Motor neuron (in vitro differentiated cells): Measurements from ENCODE around the gene RREB1. TPM values are rescaled to one million over a fixed set of nuclear protein-coding genes. Genes with fewer than 3 reads are reported as not detected.
A peak's percentile ranks its signal among the peaks of the same experiment; 100 is the strongest.

Experiments used
- ATAC-seq, 8 experiments: fragments of 200-7000 bp; cut with Tn5 transposase; replicated peaks in 6 of 8; 2 replicates each; pipeline ENCODE4 v1.8.0; 2021; ENCODE audit warnings: mild to moderate bottlenecking in 8 of 8, moderate library complexity in 8 of 8
- H3K27ac ChIP-seq, 2 donors: fragments of 250-450 bp; sonication (Bioruptor Pico); 2 replicates each; pipeline ENCODE4 v1.9.0; 2021; ENCODE audit warnings: antibody characterized with exemption in 2 of 2, mild to moderate bottlenecking in 2 of 2, moderate library complexity in 1 of 2
- H3K4me1 ChIP-seq, 2 donors: fragments of 250-450 bp; sonication (Bioruptor Pico); replicated peaks in 1 of 2; 2 replicates each; pipeline ENCODE4 v1.6.1; 2021; ENCODE audit warnings: antibody characterized with exemption in 2 of 2, mild to moderate bottlenecking in 2 of 2, moderate library complexity in 1 of 2
- H3K4me3 ChIP-seq, 5 donors: fragments of 250-450 bp; sonication (Bioruptor Pico); 2 replicates each; pipeline ENCODE4 v1.9.0; 2021; ENCODE audit warnings: antibody characterized with exemption in 5 of 5, mild to moderate bottlenecking in 5 of 5, moderate library complexity in 4 of 5
- WGBS, 10 experiments: fragments of 450-650 bp; shearing (Covaris generic); methylation state at CpG; one replicate each; pipeline ENCODE4 v1.0.0; 2022; 5-methylcytosine and 5-hydroxymethylcytosine counted together
- in situ Hi-C, 9 experiments: fragments of 400-800 bp; cut with MboI; loops; one replicate each; pipeline ENCODE4 v1.15.0; 2021; ENCODE audit warnings: low sequenced_read_pairs in 9 of 9, low pct_unique_long_range_greater_than_20kb in 2 of 9; ENCODE audit not compliant: unreplicated experiment in 9 of 9
- total RNA-seq, 8 experiments: library from RNA; unstranded; fragments of 300-600 nt; gene quantifications; 2 replicates each; pipeline versions ENCODE4 v1.2.3 to v1.2.4, GENCODE V29; 2022

The RREB1 gene
- total RNA-seq, 8 experiments from 2014 or later = 2.5 to 32.3 (median 6.1) TPM

DNA sequence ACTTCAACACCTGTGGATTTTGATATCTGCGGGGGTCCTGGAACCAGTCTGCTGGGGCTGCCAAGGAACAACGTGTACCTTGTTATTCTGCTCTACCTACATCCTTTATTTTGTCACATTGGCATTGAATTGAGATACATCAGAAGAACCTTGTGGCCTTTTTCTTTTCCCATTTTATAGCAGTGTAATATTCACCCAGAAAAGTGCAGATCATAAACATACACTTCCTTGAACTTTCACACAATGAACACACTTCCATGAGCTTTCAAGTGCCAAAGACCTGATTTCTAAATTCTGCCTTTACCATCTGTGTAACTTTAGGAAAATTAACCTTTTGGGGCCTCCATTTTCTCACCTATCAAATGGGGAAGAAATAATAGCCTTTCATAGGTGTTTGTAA is 29.9 kb upstream of the RREB1 start:
- no peak overlapping the region for H3K27ac ChIP-seq
- in situ Hi-C loops = no loop called here
- no peak overlapping the region for H3K4me3 ChIP-seq
- WGBS, 10 experiments = 60 to 88% (median 83%) methylated on average over 1 to 2 of the region's 2 CpGs; no CpG with 5 or more reads in 2 of the 10 experiments
- no peak for ATAC-seq
- no peaks in the 10 kb centered on the region for H3K4me1 ChIP-seq

DNA sequence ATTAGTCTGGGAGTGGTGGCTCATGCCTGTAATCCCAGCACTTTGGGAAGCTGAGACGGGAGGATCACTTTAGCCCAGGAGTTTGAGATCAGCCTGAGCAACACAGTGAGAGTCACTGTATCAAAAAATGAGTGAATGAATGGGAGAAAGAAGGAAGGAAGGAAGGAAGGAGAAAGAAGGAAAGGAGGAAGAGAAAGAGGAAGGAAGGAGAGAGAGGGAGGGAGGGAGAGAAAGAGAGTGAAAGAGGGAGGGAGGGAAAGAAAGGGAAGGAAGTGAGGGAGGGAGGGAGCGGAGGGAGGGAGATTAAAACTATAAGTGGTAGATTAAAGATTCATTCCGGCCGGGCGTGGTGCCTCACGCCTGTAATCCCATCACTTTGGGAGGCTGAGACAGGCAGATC is 28.9 kb upstream of the RREB1 start:
- WGBS, 10 experiments = 33 to 100% (median 83%) methylated on average over 1 of the region's 6 CpGs; no CpG with 5 or more reads in 3 of the 10 experiments
- ATAC-seq = no peak
- in situ Hi-C loops = no loop called here
- Histone ChIP-seq H3K4me1 (no peaks in the 10 kb centered on the region), H3K27ac (no peak overlapping the region), H3K4me3 (no peak overlapping the region)

DNA sequence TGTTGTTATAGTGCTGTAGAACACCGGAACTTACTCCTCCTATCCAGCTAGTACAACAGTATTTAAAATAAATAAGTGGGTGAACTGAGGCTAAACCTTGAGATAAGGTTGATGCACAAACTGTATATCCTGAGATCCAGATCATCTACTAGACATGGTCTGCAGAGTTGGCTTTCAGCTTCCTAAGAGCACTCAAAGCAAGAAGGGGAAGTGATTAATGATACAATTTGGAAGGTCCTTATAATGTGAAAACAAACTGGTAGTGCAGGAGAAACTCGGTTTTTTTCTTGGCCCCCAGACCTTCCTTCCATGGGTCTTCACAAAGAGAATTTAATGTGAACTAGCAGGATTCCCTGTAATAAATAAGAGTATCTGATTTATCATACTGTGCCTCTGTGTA is 27.4 kb upstream of the RREB1 start:
- no peak for ATAC-seq
- H3K4me1 ChIP-seq = no peaks in the 10 kb centered on the region
- in situ Hi-C loops = no loop called here

DNA sequence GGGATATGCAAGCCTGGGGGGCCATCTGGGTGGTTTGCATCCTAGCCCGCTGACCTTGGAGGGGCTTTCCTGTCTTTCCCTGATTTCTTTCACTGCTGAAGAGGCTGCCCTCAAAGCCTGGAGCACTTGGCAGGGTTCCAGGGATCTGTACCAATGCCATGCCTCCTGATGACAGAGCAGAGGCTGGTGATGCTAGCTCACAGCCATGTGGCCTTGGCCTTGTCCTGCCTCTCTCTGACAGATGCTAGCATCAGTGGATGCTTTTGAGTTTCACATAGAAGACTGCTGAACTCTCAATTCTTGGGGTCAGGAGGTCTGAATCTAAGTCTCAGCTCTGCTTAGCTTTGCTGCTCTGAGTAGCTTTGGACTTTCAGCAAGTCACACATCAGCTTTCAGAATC is 21.9 kb upstream of the RREB1 start:
- H3K4me1 ChIP-seq = peaks cover 11 to 16% of the 10 kb centered on the region in 2 donors
- no peak overlapping the region for H3K27ac ChIP-seq
- WGBS, 10 experiments = 71 to 100% (median 83%) methylated on average over 1 of the region's 1 CpG; no CpG with 5 or more reads in 5 of the 10 experiments
- in situ Hi-C loops = no loop called here
- no peak overlapping the region for H3K4me3 ChIP-seq
- peak; percentile 29 to 65 (median 47) for ATAC-seq

More for the DNA sequence above, 27.4 kb upstream of the RREB1 start:
- Histone ChIP-seq H3K27ac (no peak overlapping the region), H3K4me3 (no peak overlapping the region)
- WGBS, 10 experiments = 40 to 100% (median 74%) methylated on average over 1 to 2 of the region's 2 CpGs; no CpG with 5 or more reads in 1 of the 10 experiments

DNA sequence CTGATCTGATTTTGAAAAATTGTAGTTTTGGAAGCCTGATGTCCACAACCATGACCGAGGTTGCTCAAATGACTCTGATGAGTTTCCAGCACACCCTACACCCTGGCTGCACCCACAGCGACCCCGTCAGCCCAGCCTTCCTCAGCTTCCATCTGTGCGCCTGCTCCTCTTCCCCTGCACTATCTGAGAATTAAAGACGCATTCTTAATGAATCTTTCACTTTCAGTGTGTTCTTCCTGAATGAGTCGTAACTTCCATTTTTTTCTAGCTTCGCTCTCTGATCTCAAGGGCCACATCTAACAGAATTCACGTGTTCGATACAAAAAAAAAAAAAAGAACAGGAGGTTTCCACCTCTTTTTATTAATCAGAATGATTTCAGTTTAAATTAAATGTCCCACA is 21.3 kb upstream of the RREB1 start:
- Histone ChIP-seq H3K4me1 (peaks cover 11 to 16% of the 10 kb centered on the region in 2 donors), H3K4me3 (no peak overlapping the region), H3K27ac (no peak overlapping the region)
- WGBS, 10 experiments = 3 to 100% (median 43%) methylated on average over 1 to 9 of the region's 9 CpGs
- in situ Hi-C loops = no loop called here
- ATAC-seq = peak in 5 of 8 experiments; percentile 53 to 90 (median 78)

DNA sequence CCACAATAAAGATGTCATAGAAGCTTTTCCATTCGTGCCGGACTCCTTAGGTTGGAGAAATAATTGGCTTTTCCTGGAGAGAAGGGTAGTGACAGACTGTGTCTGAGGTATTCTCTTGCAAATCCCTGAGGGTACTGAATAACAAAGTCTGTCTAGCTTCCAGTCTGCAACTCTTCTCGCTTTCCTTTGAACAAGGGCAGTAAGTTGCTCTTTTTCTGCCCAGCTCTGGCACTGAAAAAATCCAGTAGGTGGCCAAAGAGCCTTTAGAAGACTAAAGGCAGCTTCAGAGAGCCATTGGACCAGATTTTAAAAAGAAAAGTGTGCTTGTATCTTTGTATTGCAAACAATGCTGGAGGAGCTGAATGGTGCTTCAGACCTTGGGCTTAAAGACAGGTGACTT is 20.7 kb upstream of the RREB1 start:
- no peak overlapping the region for H3K4me3 ChIP-seq
- no peak overlapping the region for H3K27ac ChIP-seq
- ATAC-seq = peak in 7 of 8 experiments; percentile 28 to 71 (median 59)
- H3K4me1 ChIP-seq = peaks cover 11 to 16% of the 10 kb centered on the region in 2 donors
- WGBS, 10 experiments = 0 to 44% (median 12%) methylated on average over 1 to 3 of the region's 3 CpGs
- in situ Hi-C loops = no loop called here

DNA sequence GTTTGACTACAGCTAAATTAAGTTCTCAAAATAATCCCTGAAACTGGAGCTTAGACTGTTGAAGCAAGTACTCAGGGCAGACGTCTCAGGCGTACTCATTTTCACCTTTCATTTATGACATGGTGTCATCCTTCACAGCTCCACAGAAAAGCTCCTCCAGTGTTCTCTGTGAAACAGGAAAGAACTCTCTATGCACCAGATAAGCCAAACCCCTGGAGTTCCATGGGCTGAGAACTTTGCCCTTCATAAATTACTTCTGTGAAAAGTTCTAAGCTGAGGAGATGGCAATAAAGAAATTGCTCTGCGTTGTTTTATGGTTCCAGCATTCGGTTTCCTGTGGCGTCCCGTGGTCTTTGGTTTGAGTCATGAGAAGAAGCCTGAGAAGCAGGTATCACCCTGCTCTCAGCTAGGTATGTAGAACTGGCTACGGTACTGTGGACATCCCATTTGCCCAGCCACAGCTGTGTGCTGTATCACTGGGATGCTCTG is 20.2 kb upstream of the RREB1 start:
- Histone ChIP-seq H3K4me3 (no peak overlapping the region), H3K4me1 (peaks cover 11 to 16% of the 10 kb centered on the region in 2 donors), H3K27ac (no peak overlapping the region)
- ATAC-seq = no peak
- in situ Hi-C loops = no loop called here
- 40 to 100% (median 83%) methylated on average over 1 to 5 of the region's 7 CpGs; no CpG with 5 or more reads in 1 of the 10 experiments for WGBS, 10 experiments

DNA sequence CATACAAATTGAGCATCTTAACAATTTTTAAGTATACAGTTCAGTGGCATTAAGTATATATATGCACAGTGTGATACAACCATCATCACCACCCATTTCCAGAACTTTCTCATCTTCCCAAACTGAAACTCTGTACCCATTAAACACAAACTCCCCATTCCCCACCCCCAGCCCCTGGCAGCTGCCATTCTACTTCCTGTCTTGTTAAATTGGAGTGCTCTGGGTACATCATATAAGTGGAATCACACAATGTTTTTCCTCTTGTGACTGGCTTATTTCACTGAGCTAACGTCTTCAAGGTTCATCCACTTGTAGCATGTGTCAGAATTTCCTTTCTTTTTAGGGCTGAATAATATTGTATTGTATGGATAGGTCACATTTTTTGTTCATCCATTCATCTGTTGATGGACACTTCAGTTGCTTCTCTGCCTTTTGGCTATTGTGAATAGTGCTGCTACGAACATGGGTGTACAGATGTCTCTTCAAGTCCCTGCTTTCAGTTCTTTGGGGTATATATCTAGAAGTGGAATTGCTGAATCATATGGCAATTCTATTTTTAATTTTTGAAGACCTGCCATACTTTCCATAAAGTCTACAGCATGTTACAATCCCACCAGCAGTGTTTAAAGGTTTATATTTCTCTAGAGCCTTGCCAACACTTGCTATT is 19.6 kb upstream of the RREB1 start:
- Histone ChIP-seq H3K4me3 (no peak overlapping the region), H3K4me1 (peaks cover 11 to 16% of the 10 kb centered on the region in 2 donors), H3K27ac (no peak overlapping the region)
- WGBS, 10 experiments = 58 to 94% (median 72%) methylated on average over 1 to 2 of the region's 2 CpGs; no CpG with 5 or more reads in 3 of the 10 experiments
- ATAC-seq = no peak
- in situ Hi-C loops = no loop called here

DNA sequence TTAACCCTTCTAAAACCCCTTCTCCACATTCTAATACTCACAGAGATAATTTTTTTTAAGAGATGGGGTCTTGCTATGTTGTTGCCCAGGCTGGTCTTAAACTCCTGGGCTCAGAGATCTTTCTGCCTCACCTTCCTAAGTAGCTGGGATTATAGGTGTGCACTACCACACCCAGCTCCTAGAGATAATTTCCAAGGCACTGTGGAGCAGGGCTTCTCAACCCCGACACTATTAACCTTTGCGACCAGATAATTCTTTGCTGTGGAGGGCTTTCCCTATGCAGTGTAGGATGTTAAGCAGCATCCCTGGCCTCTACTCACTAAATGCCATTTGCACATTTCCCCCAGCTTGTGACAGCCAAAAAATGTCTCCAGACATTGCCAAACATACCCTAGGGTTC is 8.8 kb upstream of the RREB1 start:
- 86 to 100% methylated on average over 2 of the region's 2 CpGs; no CpG with 5 or more reads in 8 of the 10 experiments for WGBS, 10 experiments
- ATAC-seq = no peak
- H3K4me3 ChIP-seq = no peak overlapping the region
- no peaks in the 10 kb centered on the region for H3K4me1 ChIP-seq
- in situ Hi-C loops = no loop called here
- H3K27ac ChIP-seq = no peak overlapping the region

DNA sequence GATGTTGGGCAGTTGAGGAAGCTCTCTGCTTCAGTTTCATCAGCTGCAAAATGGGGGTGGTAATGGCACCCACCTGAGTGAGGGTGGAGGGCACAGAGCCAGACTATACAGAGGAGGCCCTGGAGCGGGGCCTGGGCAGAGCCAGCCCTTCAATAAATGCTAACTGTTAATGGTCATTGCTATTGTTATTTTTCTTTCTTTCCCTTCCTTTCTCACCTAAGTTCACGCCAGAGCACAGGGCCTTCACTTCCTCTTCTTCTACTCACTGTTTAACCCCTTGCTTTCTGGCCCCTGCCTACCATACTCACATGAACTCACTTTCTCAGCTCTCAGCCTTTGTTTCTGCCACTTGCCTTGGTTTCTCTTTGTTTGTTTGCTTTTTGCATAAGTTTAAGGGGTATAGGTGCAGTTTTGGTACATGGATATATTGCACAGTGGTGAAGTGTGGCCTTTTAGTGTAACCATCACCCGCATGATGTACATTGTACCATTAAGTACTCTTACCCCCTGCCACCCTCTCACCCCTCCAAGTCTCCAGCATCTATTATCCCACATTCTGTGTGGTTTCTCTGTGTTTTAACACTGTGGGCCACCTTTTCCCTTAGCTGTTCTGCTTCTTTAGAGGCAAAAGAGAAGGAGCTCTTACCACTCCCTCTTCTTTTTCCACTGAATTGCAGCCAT is 7.5 kb upstream of the RREB1 start:
- WGBS, 10 experiments = 17 to 100% (median 76%) methylated on average over 1 to 3 of the region's 3 CpGs; no CpG with 5 or more reads in 1 of the 10 experiments
- no peaks in the 10 kb centered on the region for H3K4me1 ChIP-seq
- no peak for ATAC-seq
- H3K27ac ChIP-seq = no peak overlapping the region
- H3K4me3 ChIP-seq = no peak overlapping the region
- in situ Hi-C loops = no loop called here

DNA sequence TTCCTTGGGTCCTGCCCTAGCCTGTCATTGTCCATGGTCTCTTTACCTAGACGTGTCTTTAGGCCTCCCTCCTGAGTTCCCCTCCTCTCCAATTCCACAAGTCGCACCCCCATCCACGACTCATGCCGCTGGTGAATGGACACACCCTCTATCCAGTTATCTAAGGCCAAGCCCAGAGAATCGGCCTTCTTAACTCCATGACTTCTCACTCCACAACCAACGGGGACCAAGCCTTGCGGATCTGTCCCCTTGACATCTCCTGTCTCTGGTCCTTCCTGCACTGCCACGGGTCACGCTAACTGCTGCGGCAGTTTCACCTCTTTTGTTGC is 7.0 kb upstream of the RREB1 start:
- Histone ChIP-seq H3K27ac (no peak overlapping the region), H3K4me1 (no peaks in the 10 kb centered on the region), H3K4me3 (no peak overlapping the region)
- ATAC-seq = no peak
- in situ Hi-C loops = no loop called here
- 78 to 100% (median 91%) methylated on average over 2 to 8 of the region's 10 CpGs; no CpG with 5 or more reads in 2 of the 10 experiments for WGBS, 10 experiments

DNA sequence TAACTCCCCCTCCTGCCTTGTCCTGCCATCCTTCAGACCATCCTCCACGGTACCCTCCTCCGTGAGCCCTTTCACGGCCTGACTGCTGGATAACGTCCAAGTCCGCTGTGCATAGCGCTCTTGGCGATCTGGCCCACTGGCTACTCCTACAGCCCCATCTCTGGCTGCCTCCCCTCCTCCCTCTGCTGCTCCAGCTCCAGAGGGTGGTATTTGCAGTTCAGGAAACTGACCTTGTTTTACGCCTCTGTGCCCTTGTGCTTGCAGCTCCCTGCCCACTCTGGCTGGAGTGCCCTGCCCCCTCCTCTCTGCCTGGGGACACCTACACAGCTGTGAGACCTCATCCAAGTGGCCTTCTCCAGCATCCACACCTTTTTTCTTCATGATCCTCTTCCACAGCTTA is 6.5 kb upstream of the RREB1 start:
- WGBS, 10 experiments = 76 to 100% (median 87%) methylated on average over 1 to 7 of the region's 8 CpGs; no CpG with 5 or more reads in 4 of the 10 experiments
- ATAC-seq = no peak
- Histone ChIP-seq H3K4me3 (no peak overlapping the region), H3K27ac (no peak overlapping the region), H3K4me1 (no peaks in the 10 kb centered on the region)
- in situ Hi-C loops = no loop called here

DNA sequence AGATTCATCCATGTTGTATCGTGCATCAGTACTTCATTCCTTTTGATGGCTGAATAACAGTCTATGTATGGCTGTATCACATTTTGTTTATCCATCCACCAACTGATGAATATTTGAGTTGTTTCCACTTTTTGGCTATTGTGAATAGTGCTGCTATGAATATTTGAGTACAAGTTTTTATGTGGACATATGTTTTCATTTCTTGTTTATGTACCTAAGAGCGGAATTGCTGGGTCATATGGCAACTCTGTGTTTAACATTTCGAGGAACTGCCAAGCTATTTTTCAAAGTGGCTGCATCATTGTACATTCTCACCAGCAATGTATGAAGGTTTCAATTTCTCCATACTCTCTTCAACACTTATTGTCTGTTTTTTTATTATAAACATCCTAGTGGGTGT is 3.0 kb upstream of the RREB1 start:
- 83 to 100% (median 94%) methylated on average over 1 to 3 of the region's 3 CpGs; no CpG with 5 or more reads in 1 of the 10 experiments for WGBS, 10 experiments
- in situ Hi-C loops = no loop called here
- H3K4me3 ChIP-seq = no peak overlapping the region
- no peaks in the 10 kb centered on the region for H3K4me1 ChIP-seq
- no peak for ATAC-seq
- no peak overlapping the region for H3K27ac ChIP-seq
